Activated CD8-positive, alpha-beta memory T cell treated with anti-CD3 and anti-CD28 coated beads, Interleukin-2, amount 50 U/mL, for 24 hours (primary cell): Measurements from ENCODE around the gene POLR3B.
"Not testable (repeated sequence)": the region's sequence is repeated elsewhere in the genome, so short reads cannot be mapped to it uniquely, and the experiment has no call there.

Experiments used
- DNase-seq: peaks from one replicate; pipeline ENCODE4 v3.0.0-alpha.2; 2020; ENCODE audit errors: extremely low read depth

POLR3B gene

GRCh38 chr12:106459534-106459933 lies 102.0 kb downstream of the POLR3B start:
- DNase-seq, result no peak

DNA sequence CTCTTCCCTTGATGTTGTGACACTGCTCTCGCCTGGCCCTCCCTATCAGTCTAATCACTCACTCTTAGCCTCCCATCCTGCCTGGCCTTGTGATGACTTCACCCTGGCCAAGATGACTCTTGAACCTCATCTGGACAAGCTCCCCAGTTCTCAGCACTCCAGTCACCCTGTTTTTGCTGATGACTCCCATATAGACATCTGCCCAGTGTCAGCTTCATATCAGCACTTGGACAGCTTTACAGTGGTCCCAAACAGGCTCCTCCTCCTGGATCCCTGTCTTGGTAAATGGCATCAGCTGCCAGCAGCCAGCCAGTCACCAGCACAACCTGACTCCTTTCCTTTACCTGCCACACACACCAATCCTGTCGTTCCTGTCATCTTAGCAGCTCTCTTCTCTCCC lies 104.2 kb downstream of the POLR3B start:
- no peak for DNase-seq

DNA sequence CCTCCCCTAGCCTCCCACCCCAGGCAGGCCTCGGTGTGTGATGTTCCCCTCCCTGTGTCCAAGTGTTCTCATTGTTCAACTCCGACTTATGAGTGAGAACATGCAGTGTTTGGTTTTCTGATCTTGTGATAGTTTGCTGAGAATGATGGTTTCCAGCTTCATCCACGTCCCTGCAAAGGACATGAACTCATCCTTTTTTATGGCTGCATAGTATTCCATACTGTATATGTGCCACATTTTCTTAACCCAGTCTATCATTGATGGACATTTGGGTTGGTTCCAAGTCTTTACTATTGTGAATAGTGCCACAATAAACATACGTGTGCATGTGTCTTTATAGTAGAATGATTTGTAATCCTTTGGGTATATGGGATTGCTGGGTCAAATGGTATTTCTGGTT lies 108.1 kb downstream of the POLR3B start:
- not testable (repeated sequence) for DNase-seq

DNA sequence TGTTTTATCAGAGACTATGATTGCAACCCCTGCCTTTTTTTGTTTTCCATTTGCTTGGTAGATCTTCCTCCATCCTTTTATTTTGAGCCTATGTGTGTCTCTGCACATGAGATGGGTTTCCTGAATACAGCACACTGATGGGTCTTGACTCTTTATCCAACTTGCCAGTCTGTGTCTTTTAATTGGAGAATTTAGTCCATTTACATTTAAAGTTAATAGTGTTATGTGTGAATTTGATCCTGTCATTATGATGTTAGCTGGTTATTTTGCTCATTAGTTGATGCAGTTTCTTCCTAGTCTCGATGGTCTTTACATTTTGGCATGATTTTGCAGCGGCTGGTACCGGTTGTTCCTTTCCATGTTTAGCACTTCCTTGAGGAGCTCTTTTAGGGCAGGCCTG lies 118.1 kb downstream of the POLR3B start:
- not testable (repeated sequence) for DNase-seq

DNA sequence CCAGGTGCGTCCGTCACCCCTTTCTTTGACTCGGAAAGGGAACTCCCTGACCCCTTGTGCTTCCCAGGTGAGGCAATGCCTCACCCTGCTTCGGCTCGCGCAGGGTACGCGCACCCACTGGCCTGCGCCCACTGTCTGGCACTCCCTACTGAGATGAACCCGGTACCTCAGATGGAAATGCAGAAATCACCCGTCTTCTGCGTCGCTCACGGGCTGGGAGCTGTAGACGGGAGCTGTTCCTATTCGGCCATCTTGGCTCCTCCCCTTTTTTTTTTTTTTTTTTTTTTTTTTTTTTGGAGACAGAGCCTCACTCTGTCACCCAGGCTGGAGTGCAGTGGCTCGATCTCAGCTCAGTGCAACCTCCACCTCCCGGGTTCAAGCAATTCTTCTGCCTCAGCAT lies 120.1 kb downstream of the POLR3B start:
- DNase-seq, result not testable (repeated sequence)

DNA sequence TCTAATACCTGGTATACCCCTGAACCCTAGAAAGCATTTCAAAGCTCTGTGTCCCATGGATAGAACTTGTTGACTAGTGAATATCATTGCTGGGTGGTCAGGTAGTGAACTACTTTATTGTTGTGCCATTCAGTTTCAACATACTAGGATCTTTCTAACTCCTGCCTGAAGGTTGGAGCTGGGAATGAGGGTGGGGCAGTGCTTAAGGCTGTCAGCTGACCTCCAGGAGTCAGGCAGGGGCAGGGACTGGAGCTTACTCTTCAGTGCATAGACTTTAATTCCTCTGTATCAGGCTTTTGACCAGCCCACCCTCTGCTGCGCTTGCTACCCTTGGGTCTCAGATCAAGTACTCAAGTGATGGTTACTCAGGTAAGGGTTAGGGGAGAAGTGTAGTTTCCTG lies 122.7 kb downstream of the POLR3B start:
- no peak for DNase-seq

GRCh38 chr12:106481246-106481645 lies 123.7 kb downstream of the POLR3B start:
- no peak for DNase-seq

GRCh38 chr12:106487664-106488063 lies 130.1 kb downstream of the POLR3B start:
- DNase-seq, result no peak

DNA sequence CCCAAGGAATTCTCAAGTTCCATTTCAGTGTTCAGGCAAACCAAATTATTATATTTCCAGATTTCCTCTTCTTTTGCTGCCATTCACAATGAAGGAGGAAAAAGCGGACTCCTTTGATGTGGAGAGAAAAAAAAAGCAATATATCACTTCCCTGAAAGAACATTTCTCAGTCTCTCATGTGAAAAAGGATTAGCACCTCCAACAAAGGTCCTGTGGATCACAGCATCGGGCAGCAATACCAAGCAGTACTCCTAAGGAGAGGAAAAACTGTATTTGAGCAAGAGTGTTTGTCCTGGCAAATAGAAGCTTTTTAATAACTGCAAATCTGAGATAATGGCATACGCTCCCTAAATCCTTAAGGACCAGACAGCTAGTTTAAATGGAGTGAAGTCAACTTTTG lies 131.3 kb downstream of the POLR3B start:
- no peak for DNase-seq

- DNase-seq, result no peak
These were observed 132.7 kb downstream of the POLR3B start for GRCh38 chr12:106490264-106490663.

DNA sequence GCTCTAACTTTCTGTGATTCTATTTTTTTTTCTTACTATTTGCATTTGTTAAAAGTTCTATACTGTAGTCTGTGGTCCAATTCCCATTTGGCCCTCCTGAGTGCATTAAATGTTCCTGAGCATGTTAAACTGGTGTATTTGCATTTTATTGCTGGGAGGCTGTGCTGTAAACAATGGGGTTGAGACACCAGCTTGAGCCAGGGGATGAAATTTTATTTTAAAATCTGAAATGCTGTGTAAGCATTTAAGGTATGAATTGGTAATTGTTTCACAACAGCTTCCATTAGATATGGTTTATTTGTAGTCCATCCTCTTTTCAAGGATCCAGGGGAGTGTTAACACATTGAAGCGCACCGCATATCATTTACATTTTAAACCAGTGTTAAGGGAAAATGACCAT lies 135.3 kb downstream of the POLR3B start:
- DNase-seq, result no peak

GRCh38 chr12:106493531-106493930 lies 136.0 kb downstream of the POLR3B start:
- DNase-seq, result no peak

GRCh38 chr12:106495354-106495965 lies 137.9 kb downstream of the POLR3B start:
- no peak for DNase-seq

DNA sequence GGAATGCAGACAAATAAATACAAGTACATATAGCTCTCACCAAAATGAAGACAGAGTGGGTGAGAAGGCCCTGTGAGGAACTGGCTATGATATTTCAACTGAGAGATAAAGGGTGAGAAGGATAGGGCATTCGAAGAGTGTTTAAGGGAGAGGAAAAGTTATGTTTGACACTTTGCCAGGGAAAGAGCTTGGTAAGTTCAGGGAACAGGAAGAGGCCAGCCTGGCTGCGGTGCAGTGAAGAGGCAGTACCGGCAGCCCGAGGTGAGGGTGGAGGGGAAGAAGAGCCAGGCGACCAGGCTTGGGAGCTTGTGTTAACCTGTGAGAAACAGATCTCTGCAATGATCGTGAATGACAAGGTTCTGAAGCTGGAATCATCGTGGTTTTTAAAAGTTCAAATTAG lies 140.5 kb downstream of the POLR3B start:
- no peak for DNase-seq

- no peak for DNase-seq
These were observed 142.1 kb downstream of the POLR3B start for GRCh38 chr12:106499628-106500027.

- DNase-seq, result no peak
These were observed 149.1 kb downstream of the POLR3B start for GRCh38 chr12:106506691-106507090.

DNA sequence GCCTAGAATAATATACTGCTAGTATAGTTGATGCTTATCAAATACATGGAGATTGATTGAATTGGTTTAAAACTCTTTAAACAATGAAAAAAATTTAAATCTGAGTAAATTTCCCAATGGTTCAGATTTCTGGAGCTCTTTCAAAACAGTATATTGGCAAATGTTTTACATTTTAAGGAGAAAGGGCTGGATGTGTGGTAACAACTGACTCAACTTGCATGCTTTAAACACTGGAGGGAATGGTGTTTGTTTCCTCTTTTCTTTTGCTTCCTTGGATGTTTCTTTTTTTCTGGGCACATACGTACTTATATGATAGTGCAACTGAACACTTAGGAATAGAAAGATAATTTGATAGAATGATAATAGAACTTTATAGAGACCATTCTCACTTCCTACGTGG lies 151.4 kb downstream of the POLR3B start:
- no peak for DNase-seq

DNA sequence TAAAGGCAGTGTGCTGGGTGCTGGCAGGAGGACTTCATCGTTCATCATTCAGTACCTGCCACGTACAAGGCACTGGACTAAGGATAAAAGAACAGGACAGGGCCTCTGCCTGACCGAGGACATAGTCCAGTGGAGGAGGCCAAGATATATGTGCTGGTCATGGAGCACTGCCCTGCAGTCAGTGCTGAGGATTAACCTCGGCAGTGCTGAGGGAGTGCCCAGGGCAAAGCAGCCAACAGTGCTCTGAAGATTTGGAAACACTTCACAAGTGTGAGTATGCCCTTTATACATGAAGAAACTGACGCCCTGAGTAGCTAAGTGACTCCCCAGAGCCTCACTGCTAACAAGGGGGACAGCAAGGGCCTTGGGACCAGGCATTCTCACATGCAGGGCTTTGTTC lies 153.8 kb downstream of the POLR3B start:
- no peak for DNase-seq

GRCh38 chr12:106517314-106517713 lies 159.8 kb downstream of the POLR3B start:
- DNase-seq, result no peak

GRCh38 chr12:106519607-106520021 lies 162.1 kb downstream of the POLR3B start:
- DNase-seq, result no peak

DNA sequence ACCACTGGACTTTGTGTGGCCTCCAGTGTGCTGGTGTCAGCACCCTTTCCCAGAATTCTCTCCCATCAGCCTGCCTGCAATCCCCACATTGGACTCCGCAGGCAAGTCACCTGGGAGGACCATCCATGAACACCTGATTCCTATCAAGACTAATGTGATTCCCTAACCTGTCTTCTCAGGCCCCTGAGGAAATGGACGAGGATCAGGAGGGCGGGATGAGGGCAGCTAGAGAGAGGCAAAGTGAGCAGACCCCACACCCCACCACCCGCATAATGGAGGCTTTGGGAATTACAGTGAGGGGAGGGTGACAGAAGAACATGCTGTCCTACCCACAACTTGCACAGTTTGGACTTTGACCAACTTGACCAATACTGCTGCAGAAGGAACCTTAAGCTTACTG lies 164.4 kb downstream of the POLR3B start:
- DNase-seq, result no peak

GRCh38 chr12:106522708-106523107 lies 165.2 kb downstream of the POLR3B start:
- DNase-seq, result no peak

DNA sequence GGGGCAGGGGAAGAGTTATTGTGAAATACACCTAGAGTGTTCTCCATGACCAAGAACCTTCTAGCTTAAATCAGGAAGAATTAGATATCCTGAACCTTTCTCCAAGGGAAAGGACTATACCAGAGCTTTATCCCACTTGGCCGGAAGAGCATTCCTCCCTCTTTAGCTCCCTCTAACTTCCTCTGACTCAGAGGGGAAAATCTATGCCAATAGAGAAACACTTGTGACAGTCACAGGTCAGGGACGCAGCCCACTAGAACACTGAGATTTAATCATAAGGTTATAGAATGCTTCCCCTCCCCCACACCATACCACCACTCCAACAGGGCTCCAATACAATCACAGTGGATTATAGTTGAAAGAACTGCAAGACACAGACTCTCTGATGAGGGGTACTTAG lies 169.8 kb downstream of the POLR3B start:
- no peak for DNase-seq

- DNase-seq, result no peak
These were observed 183.7 kb downstream of the POLR3B start for GRCh38 chr12:106541201-106541600.
